Measurements from ENCODE around the gene STRN4.

GRCh38 chr19:46691948-46692347 is 54.3 kb downstream of the STRN4 start:
- TF ChIP-seq, protein P1, sequence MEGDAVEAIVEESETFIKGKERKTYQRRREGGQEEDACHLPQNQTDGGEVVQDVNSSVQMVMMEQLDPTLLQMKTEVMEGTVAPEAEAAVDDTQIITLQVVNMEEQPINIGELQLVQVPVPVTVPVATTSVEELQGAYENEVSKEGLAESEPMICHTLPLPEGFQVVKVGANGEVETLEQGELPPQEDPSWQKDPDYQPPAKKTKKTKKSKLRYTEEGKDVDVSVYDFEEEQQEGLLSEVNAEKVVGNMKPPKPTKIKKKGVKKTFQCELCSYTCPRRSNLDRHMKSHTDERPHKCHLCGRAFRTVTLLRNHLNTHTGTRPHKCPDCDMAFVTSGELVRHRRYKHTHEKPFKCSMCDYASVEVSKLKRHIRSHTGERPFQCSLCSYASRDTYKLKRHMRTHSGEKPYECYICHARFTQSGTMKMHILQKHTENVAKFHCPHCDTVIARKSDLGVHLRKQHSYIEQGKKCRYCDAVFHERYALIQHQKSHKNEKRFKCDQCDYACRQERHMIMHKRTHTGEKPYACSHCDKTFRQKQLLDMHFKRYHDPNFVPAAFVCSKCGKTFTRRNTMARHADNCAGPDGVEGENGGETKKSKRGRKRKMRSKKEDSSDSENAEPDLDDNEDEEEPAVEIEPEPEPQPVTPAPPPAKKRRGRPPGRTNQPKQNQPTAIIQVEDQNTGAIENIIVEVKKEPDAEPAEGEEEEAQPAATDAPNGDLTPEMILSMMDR (IDR thresholded peaks at IDR 0.05): no peak
- no peak for TF ChIP-seq POLR2A (IDR thresholded peaks at IDR 0.05)
